ENCODE data around the gene HECW1. TPM values are rescaled to one million over a fixed set of nuclear protein-coding genes. Genes with fewer than 3 reads are reported as not detected.
A peak's percentile ranks its signal among the peaks of the same experiment; 100 is the strongest.

Gene HECW1
- polyA plus RNA-seq, 1 donor (not counting 4 experiments of a cell fraction or from before 2014, with no cell fraction given), result not detected

GRCh38 chr7:43582503-43583423 lies 470.3 kb downstream of the HECW1 start, which contains the start of gene STK17A:
TSS of gene STK17A (plus strand) at chr7:43583108. CDS start at chr7:43583244, 136 bp downstream.
- peaks cover 48% of the 10 kb centered on the region for H3K79me2 ChIP-seq (ENCODE audit: control insufficient read depth, insufficient read depth, low read length)
- H3K9me3 ChIP-seq (ENCODE audit: control insufficient read depth, low read depth, low read length), result no peaks in the 10 kb centered on the region
- H3K4me1 ChIP-seq (ENCODE audit: control insufficient read depth, extremely low read depth, insufficient read depth, low read length), result peaks cover 13% of the 10 kb centered on the region
- peaks cover 7% of the 10 kb centered on the region for H4K20me1 ChIP-seq (ENCODE audit: control insufficient read depth, extremely low read depth, insufficient read depth, low read length)
- no peaks in the 10 kb centered on the region for H3K9me1 ChIP-seq (ENCODE audit: control insufficient read depth, extremely low read depth, insufficient read depth, low read length)
- FAIRE-seq (peak; percentile 26), DNase-seq (ENCODE audit: low read depth, low spot score) (no peak)
- H3K4me2 ChIP-seq (ENCODE audit: control insufficient read depth, extremely low read depth, insufficient read depth, low read depth, low read length), result peak within 1 kb of the TSS; percentile 89
- H3K36me3 ChIP-seq (ENCODE audit: control insufficient read depth in 2 of 2, extremely low read depth in 1 of 2, insufficient read depth in 2 of 2, low read length in 2 of 2), result peaks cover 0 to 2% of the 10 kb centered on the region in 2 experiments
- H3K9ac ChIP-seq (ENCODE audit: control insufficient read depth, extremely low read depth, insufficient read depth, low read length), result peak within 1 kb of the TSS; percentile 81
- no peaks in the 10 kb centered on the region for H3K27me3 ChIP-seq (ENCODE audit: control insufficient read depth, extremely low read depth, insufficient read depth, low read length)
- no peak for TF ChIP-seq EZH2 (IDR thresholded peaks at IDR 0.05; ENCODE audit: low read length)
- peak; percentile 96 to 99 (median 99) for TF ChIP-seq CTCF (optimal IDR thresholded peaks at IDR 0.05 in 1 of 3, IDR thresholded peaks at IDR 0.05 in 1 of 3, conservative IDR thresholded peaks at IDR 0.05 in 1 of 3; ENCODE audit: extremely low read depth in 1 of 3, insufficient read depth in 2 of 3, low read length in 3 of 3)
- no peak within 1 kb of the TSS for H2AFZ ChIP-seq (ENCODE audit: control insufficient read depth, low read length)
- peak within 1 kb of the TSS; percentile 73 for H3K27ac ChIP-seq (ENCODE audit: control insufficient read depth, insufficient read depth, low read length)
- dilution Hi-C loops (cut with MboI; ENCODE audit: extremely low pct_ligation_motif_present, low sequenced_read_pairs), result no loop called here
- H3K4me3 ChIP-seq (ENCODE audit: control insufficient read depth in 2 of 3, extremely low read depth in 1 of 3, insufficient read depth in 2 of 3, low read depth in 1 of 3, low read length in 3 of 3), result peak within 1 kb of the TSS; percentile 82 to 94 (median 86)

GRCh38 chr7:43583424-43584194 lies 471.2 kb downstream of the HECW1 start:
- Histone ChIP-seq H2AFZ (ENCODE audit: control insufficient read depth, low read length) (no peak overlapping the region), H3K4me3 (ENCODE audit: control insufficient read depth in 2 of 3, extremely low read depth in 1 of 3, insufficient read depth in 2 of 3, low read depth in 1 of 3, low read length in 3 of 3) (peak overlapping the region; percentile 82 to 94 (median 86)), H3K4me2 (ENCODE audit: control insufficient read depth, extremely low read depth, insufficient read depth, low read depth, low read length) (peak overlapping the region; percentile 89), H3K79me2 (ENCODE audit: control insufficient read depth, insufficient read depth, low read length) (peaks cover 57% of the 10 kb centered on the region), H3K9me3 (ENCODE audit: control insufficient read depth, low read depth, low read length) (no peaks in the 10 kb centered on the region), H3K9me1 (ENCODE audit: control insufficient read depth, extremely low read depth, insufficient read depth, low read length) (no peaks in the 10 kb centered on the region), H3K27me3 (ENCODE audit: control insufficient read depth, extremely low read depth, insufficient read depth, low read length) (no peaks in the 10 kb centered on the region), H3K27ac (ENCODE audit: control insufficient read depth, insufficient read depth, low read length) (peak overlapping the region; percentile 73), H3K9ac (ENCODE audit: control insufficient read depth, extremely low read depth, insufficient read depth, low read length) (peak overlapping the region; percentile 81), H3K4me1 (ENCODE audit: control insufficient read depth, extremely low read depth, insufficient read depth, low read length) (peaks cover 14% of the 10 kb centered on the region), H4K20me1 (ENCODE audit: control insufficient read depth, extremely low read depth, insufficient read depth, low read length) (peaks cover 8% of the 10 kb centered on the region), H3K36me3 (ENCODE audit: control insufficient read depth in 2 of 2, extremely low read depth in 1 of 2, insufficient read depth in 2 of 2, low read length in 2 of 2) (peaks cover 0 to 5% of the 10 kb centered on the region in 2 experiments)
- DNase-seq (ENCODE audit: low read depth, low spot score) (no peak), FAIRE-seq (no peak)
- TF ChIP-seq CTCF (optimal IDR thresholded peaks at IDR 0.05 in 1 of 3, IDR thresholded peaks at IDR 0.05 in 1 of 3, conservative IDR thresholded peaks at IDR 0.05 in 1 of 3; ENCODE audit: extremely low read depth in 1 of 3, insufficient read depth in 2 of 3, low read length in 3 of 3), result peak in 2 of 3 experiments; percentile 5 to 57
- no peak for TF ChIP-seq EZH2 (IDR thresholded peaks at IDR 0.05; ENCODE audit: low read length)
- dilution Hi-C loops (cut with MboI; ENCODE audit: extremely low pct_ligation_motif_present, low sequenced_read_pairs), result no loop called here

All from keratinocyte (primary cell).